Measurements from ENCODE around the gene TUBA4A.

The TUBA4A gene

GRCh38 chr2:219244789-219245147 lies 8.9 kb downstream of the TUBA4A start:
- no peak for DNase-seq (ENCODE audit: low read depth in 4 of 4, low spot score in 1 of 4)

DNA sequence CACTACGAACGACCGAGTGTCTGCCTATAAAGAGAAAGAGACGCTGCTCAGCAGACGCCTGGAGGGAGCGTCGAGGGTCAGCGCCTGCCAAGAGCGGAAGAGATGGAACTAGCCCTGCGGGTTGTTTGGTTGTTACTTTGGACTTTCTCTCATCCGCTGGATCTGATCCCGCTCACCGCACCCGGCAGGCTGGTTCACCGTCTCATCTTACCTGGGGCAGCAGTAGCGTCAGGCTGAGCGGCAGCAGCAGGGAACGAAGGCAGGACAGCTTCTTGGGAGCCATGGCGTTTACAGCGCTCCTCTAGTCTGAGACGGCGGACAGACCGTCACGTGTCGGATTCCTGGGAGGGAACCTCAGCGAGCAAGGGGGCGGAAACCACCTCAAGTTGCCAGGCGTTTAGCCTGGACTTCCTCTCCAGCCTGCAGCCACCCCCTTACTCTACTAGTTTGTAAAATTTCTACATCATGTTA lies 10.4 kb downstream of the TUBA4A start:
- no peak for DNase-seq (ENCODE audit: low read depth in 4 of 4, low spot score in 1 of 4)

- DNase-seq (ENCODE audit: low read depth in 4 of 4, low spot score in 1 of 4): no peak
Measured at GRCh38 chr2:219234331-219234730, 19.4 kb downstream of the TUBA4A start.

GRCh38 chr2:219230059-219230540 lies 23.6 kb downstream of the TUBA4A start:
- peak in 1 of 4 experiments; percentile 57 for DNase-seq (ENCODE audit: low read depth in 4 of 4, low spot score in 1 of 4)

GRCh38 chr2:219229305-219230058 lies 24.2 kb downstream of the TUBA4A start, which contains the start of the genes ANKZF1 and ATG9A:
Gene ANKZF1 (plus strand): TSS chr2:219229806. CDS start chr2:219230258, 452 bp downstream.
Gene ATG9A (minus strand): TSS chr2:219229636. CDS start chr2:219228024, 1,612 bp downstream.
- peak; percentile 78 to 99 (median 96) for DNase-seq (ENCODE audit: low read depth in 4 of 4, low spot score in 1 of 4)

DNA sequence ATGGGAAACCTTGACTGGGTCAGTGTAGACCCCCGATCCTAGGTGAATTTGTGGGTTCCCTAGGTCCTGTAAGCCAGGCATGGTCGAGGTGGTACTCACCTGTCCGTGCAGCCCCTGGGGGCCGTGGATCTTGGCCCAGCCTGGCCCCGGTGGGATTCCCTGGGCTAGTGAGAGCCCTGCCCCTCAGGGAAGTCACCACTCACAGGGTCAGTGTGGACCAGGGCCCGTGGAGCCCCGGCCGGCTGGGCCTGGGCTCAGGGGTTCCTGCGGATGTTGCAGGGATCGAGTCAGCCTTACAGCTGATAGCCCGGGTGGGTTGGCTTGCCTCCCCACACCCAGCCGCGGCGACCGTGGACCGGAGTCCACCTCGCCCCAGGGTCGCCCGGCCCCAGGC lies 24.8 kb downstream of the TUBA4A start:
- DNase-seq (ENCODE audit: low read depth in 4 of 4, low spot score in 1 of 4): no peak

- no peak for DNase-seq (ENCODE audit: low read depth in 4 of 4, low spot score in 1 of 4)
Measured at GRCh38 chr2:219228041-219228910, 25.4 kb downstream of the TUBA4A start.

GRCh38 chr2:219225350-219225749 lies 28.4 kb downstream of the TUBA4A start:
- DNase-seq (ENCODE audit: low read depth in 4 of 4, low spot score in 1 of 4): no peak

- DNase-seq (ENCODE audit: low read depth in 4 of 4, low spot score in 1 of 4): no peak
Measured at GRCh38 chr2:219223831-219224610, 29.7 kb downstream of the TUBA4A start.

DNA sequence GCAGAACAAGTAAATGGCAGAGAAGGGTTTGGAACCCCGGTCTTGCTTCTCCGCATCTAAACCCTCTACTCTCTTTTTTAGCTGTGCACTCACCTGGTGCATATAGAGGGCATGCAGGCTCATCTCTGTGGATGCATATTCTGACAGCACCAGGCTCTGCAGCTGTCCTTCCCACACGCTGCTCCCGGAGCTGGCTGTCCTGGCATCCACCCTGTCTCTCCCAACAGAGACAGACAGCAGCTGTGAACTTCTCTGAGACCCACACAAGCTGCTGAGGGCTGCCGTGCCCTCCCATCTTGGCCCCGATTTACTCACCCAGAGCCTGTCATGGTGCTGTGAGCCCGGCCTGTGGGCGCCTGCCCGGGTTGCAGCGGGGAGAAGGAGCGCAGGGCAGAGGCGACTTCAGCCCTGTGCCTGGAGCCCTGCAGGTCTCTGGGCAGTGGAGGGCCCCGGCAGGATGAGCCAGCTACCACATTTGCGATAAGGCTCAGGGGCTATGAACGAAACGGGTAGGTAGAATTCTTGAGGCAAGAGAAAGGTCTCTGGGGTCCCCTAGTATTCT lies 31.7 kb downstream of the TUBA4A start:
- DNase-seq (ENCODE audit: low read depth in 4 of 4, low spot score in 1 of 4): no peak

DNA sequence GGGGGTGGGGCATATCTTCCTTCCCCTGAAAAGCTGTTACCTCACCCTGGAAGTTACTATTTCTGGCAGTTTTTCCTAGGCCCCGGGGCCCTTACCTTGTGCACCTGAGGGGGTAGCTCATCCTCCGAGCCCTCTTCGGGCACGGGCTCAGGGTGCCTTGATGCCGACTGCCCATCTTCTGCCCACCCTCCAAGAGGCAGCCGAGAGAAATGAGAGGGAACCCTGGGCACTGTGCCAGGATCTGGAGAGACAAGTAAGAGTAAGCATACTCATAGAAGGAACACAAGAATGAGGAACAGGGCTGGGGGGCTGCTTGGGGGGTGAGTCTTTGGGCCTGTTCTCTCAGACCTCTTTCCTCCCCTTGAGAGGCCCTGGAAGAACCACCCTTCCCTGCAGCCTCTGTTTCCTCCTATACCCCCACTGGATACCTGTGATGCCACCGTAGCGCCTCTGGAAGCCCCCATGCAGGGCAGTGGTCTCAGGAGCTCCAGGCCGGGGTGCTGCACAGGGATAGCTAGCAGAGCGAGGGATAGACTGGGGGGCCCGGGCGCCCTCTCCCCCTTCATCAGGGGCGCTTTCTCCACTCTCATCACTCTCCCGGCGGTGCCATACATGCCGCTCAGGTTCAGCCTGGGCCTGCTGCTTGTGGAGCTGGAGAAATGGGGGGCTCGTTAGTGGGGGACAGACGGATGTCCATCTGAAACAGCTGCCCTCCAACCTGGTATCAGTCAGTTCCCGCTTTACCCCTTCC lies 32.9 kb downstream of the TUBA4A start:
- DNase-seq (ENCODE audit: low read depth in 4 of 4, low spot score in 1 of 4): no peak

DNA sequence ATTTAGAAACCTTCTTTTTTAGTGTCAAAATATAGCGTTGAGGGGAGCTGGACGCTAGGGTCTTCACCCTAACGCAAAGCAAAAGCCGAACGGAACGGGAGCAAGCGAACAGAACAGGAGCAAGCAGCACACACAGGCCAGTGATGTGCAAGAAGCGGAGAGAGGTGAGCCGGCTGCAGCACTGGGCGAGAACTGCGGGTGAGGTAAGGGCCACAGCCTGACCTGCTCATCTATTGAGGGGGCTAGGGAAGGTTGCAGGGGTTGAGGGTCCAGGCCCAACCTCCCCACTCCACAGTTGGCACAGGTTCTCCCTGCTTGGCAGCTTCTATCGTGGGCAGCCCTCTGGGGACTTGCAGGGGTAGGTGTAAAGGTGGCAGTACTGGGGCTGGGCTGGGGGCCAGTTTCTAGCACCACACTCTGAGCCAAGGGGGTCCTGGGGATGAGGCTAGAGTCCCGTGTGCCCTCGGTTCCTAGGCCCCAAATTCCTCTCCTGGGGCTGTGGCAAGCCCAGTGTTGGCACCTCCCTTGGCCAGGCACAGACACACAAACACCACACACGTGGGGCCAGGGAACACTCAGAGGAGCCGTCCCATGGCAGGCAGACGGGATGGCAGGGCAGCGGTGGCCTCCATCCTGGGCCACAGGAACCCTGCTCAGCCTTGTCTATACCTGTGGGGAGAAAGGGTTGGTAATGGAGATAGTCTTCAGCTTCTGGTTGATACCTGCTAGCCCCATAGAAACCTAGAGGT lies 33.8 kb downstream of the TUBA4A start:
- no peak for DNase-seq (ENCODE audit: low read depth in 4 of 4, low spot score in 1 of 4)

GRCh38 chr2:219218732-219219701 lies 34.7 kb downstream of the TUBA4A start, which contains the start of gene ABCB6:
Gene ABCB6 (minus strand): TSS chr2:219218958. CDS start chr2:219218673, 285 bp downstream.
- peak; percentile 47 to 94 (median 78) for DNase-seq (ENCODE audit: low read depth in 4 of 4, low spot score in 1 of 4)

DNA sequence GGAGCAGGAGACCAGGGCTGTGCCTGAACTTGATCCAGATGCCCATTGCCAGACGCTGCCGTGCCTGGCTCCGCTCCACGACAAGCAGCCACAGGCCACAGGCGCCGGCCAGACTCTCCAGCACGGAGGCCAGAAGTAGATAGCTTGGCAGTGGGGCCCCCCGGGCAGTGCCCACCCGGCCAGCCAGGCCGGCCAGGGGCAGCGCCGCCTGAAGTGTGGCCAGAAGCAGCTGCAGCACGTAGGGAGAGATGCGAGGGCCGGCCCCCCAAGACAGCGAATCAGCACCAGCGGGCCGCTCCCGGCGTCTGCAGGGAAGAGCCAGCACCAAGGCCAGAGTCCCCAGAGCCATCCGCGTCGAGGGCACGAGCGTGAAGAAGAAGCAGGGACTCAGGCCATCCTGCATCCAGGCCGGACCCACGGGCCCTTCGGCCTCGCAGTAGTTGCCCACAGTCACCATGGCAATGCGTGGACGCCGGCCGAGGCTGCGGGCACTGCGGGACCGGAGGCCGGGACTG lies 35.4 kb downstream of the TUBA4A start:
- no peak for DNase-seq (ENCODE audit: low read depth in 4 of 4, low spot score in 1 of 4)

- DNase-seq (ENCODE audit: low read depth in 4 of 4, low spot score in 1 of 4): no peak
Measured at GRCh38 chr2:219216535-219216915, 37.2 kb downstream of the TUBA4A start.

DNA sequence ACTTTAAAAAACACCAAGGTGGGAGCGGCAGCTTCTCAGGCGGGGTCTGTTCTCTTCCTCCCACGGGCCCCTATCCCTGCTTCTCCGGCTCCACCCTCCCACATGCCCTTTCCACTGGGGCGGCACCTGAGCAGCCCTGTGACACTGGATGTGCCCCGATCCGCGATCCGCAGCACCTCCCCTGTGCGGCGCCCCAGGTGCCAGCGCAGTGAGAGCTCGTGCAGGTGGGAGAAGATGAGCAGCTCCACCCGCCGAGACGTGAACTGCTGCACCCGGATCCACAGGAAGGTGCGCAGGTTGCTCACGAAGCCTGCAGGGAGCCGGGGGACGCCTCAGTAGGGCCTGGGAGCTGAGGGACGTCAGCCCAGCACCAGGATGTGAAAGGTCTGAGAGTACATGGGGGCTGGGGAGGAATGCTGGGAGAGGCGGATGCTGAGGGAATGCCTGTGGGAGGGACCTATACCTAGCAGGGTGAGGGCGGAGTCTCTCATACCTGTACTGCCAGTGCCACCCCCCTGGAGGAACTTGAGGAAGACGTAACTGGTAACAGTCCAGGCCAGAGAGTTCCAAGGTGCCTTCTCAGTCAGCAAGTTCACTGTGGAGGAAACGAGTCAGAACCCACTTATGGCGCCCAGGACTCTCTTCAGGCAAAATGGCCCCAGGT lies 37.7 kb downstream of the TUBA4A start:
- no peak for DNase-seq (ENCODE audit: low read depth in 4 of 4, low spot score in 1 of 4)

GRCh38 chr2:219214786-219215185 lies 38.9 kb downstream of the TUBA4A start:
- no peak for DNase-seq (ENCODE audit: low read depth in 4 of 4, low spot score in 1 of 4)

All from stimulated activated CD4-positive, alpha-beta T cell treated with anti-CD3 and anti-CD28 coated beads, Interleukin-1b, Interleukin-23, amount 100 ng/mL, for 24 hours (primary cell).